GM18951 (cell line): ENCODE data around the gene TP53RK.

Experiments
- POLR2A ChIP-seq: IDR thresholded peaks from 4 replicates; pipeline ENCODE4 v1.6.1; 2011; ENCODE audit warnings: mild to moderate bottlenecking; ENCODE audit not compliant: insufficient read length, insufficient read depth; ENCODE audit errors: extremely low read depth
- in situ Hi-C: fragments of 300-500 bp; cut with MboI; formaldehyde crosslinking; loops from one replicate; pipeline ENCODE4 v1.12.0; 2022; ENCODE audit warnings: low sequenced_read_pairs, mixed read lengths, inconsistent platforms; ENCODE audit not compliant: unreplicated experiment

Gene TP53RK

DNA sequence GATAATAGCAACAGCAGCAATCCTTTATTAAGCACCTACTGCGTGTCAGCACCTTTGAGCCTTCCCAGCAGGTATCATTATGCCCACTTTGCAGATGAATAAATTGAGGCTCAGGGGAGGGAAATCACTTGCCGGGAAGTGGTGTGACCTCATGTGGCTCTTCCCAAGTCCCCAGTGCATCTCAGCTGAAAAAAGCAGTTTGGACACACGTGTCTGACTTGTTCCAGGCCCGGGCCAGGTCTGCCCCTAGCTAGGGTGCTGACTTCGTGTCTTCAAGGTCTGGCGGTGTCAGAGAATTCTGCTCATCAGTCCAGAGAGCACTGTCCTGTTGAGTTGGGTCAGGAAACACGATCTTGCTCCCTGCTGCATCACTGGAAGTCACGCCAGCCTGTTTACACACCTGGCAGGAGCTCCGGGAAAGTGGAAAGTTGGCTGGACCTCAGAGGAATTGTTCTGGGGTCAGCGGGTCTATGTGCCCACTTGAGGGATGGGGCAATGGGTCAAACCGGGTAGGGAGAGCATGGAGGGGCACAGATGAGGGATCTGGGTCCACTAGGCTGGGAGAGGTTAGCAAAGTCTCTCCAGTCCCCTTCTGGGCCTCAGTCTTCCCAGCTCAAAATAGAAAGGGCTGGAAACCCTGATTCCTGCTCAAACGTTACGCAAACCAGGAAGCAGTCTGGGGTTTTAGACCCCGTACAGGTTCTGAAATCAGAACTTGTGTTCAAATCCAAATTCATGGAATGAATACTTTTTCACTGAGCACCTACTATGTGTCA is 48.5 kb downstream of the TP53RK start:
- in situ Hi-C loops = no loop called here

DNA sequence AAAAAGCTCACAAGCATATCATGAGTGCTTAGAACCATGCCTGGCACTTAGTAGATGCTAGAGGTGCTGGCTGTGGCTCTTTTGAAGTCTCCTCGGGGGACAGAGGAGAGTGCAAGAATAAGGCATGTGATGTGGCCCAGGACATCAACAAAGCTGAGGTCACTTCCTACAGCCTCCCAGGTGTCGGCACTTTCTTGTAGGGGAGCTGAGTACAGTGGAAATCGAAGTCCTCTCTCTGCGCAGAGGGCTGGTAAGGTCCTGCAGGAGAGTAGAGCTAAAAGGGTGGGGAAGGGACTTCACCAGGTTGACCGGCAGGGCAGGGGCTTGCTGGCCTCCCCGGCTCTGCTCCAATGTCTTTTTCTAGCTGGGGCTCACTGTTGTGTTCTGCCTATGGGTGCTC is 49.2 kb downstream of the TP53RK start:
- no peak for TF ChIP-seq POLR2A
- in situ Hi-C loops = no loop called here

More for the DNA sequence above, 48.5 kb downstream of the TP53RK start:
- no peak for TF ChIP-seq POLR2A

DNA sequence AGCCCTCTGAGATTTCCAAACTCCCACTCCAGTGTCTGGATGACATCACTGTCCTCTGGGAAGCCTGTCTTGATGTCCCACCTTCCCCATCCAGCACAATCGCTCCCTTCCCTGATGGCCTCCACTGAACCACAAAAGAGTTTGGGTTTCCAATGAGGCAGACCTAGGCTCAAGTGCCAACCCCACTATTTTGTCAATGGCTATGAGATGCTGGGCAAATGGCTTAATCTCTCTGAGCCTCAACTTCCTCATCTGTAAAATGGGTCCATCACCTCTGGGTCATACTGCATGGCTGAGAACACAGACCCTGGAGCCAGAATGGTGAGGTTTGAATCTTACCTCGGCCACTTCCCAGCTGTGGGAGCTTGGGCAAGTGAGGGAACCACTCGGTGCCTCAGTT is 49.7 kb downstream of the TP53RK start:
- in situ Hi-C loops = no loop called here
- no peak for TF ChIP-seq POLR2A

DNA sequence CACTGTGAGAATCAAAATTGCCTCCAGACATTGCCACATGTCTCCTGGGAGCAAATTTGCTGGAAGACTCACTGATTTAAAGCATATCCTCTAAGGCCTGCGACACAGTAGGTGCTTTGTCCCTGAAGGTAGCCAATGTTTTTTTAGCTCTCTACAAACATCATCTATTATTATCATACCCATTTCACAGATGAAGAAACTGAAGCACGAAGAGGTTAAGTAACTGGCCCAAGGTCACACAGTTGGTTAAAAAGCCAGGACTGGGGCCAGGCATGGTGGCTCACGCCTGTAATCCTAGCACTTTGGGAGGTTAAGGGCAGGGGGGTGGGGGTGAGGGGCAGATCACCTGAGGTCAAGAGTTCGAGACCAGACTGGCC is 50.4 kb downstream of the TP53RK start:
- in situ Hi-C loops = no loop called here
- TF ChIP-seq POLR2A = no peak

DNA sequence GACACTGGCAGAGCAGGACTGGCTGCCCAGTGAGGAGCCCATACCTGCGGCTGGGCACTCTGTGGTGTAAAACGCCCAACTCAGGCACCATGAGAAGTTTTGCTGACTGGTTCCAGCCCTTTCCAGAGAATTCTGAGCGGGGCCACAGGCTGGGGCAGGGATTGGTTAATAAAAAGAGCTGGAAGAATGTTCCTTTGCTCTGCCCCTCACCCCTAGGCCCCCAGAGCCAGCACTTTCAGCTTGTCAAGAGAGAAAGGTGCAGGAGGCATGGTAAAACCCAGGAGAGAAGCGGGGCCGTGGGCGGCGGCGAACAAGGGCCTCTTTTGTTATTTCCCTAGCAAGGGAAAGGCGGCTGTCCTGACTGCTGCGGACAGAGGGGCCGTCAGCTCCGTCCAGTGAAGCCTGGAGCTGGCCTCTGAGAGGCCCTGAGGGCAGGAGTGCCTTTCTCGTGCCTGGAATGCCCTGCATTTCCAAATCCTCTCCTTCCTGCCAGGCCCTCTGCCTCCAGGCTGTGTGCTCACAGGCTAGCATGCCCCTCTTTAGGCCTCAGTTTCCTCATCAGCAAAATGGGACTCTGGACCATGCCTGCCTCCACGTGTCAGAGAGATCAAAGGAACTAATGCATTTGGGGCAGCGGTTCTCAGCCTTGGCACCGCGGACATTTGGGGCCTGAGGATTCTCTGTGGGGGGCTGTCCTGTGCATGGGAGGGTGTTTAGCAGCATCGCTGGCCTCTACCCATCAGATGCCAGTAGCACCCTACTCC is 50.9 kb downstream of the TP53RK start:
- no peak for TF ChIP-seq POLR2A
- in situ Hi-C loops = no loop called here

DNA sequence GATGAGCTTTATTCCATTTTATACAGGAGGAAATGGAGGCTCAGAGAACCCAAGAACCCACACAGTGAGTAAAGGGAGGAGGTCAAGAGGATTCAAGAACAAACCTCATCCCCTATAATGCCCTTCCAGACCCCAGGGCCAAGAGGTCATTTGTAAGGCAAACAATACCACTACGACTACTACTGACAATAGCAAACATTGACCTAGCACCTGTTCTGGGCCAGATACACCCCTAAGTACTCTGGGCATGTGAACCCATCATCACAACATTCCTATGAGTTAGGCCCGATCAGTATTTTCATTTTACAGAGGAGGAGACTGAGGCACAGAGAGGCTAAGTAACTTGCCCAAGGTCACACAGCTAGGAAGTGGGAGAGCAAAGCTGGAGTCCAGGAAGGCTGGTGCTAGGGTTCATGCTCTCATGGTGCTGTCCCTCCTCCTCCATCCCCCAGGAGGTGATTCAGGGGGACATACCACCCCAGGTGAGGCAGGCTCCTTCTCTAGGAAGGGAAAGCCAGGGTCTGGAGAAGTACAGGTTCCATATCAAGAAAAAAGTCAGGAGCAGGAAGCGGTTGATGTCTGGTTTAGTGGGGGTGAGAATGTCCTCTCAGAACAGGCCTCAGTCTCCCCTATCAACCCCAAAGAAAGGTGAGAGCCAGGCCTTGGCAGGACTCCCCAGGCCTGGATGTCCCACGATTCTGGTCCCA is 51.7 kb downstream of the TP53RK start:
- no peak for TF ChIP-seq POLR2A
- in situ Hi-C loops = no loop called here

DNA sequence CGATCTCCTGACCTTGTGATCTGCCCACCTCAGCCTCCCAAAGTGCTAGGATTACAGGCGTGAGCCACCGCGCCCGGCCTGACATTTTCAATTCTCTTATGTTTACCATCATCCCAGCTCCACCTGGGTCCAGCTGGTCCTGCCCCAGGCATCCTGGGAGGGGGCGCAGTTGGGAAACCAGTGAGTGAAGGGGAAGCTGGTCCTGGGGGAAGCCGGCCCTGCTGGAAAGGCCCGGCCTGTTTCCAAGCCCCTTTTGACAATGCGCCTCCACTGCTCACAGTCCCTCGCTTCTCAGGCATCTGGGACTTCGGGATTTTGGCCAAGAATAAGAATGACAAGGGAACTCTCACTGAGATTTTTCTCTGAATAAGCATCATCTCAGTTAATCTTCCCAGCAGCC is 52.2 kb downstream of the TP53RK start:
- in situ Hi-C loops = no loop called here

DNA sequence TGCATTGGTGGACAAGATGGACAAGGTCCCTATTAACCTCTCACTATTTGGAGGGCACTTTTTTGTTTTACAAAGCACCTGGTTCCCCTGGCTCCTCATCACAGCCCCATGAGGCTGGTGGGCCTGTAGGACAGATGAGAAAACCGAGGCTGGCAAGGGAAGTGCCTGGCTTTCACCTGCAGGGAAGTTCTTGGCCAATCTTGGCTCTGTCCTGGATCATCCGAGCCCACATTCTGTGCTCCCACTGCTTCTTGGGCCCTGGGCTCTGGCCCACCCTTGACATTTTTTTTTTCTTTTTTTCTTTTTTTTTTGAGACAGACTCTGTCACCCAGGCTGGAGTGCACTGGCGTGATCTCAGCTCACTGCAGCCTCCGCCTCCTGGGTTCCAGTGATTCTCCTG is 52.7 kb downstream of the TP53RK start:
- no peak for TF ChIP-seq POLR2A

More for the DNA sequence above, 52.2 kb downstream of the TP53RK start:
- no peak for TF ChIP-seq POLR2A

DNA sequence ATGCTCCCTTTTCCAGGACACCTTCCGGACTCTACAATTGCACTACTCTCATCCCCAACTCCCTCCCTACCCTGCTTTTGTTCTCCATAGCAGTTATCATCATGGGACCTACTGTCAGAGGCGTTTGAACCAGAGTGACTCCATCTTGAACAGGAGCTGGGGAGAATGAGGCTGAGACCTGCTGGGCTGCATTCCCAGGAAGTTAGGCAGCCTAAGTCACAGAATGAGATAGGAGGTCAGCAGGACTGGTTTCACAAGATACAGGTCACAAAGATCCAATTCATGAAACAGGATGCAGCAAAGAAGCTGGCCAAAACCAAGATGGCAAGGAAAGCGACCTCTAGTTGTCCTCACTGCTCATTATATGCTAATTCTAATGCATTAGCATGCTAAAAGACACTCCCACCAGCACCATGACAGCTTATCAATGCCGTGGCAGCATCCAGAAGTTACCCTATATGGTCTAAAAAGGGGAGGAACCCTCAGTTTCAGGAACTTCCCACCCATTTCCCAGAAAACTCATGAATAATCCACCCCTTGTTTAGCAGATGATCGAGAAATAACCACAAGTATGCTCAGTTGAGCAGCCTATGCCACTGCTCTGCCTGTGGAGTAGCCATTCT is 53.6 kb downstream of the TP53RK start:
- TF ChIP-seq POLR2A = no peak
- in situ Hi-C loops = no loop called here

More for the DNA sequence above, 52.7 kb downstream of the TP53RK start:
- in situ Hi-C loops = no loop called here

DNA sequence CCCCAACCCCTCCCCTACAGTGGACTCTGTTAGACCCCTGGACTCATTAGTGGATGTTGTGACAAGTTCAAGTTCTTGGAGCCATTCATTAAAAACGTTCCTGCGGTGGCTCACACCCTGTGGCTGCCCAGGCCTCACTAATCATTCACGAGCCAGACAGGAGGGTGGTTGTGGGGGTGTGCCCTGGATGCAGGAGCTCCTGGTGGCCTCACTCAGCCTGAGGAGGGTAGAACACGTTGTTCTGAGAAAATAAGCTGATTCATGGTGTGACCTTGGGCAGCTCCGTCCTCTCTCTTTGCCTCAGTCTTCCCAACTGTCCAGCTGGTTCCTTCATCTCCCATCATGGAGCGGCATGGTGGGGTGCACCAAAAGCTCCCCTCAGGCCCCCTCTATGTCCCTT is 54.7 kb downstream of the TP53RK start:
- TF ChIP-seq POLR2A = no peak
- in situ Hi-C loops = no loop called here
